GM19043 (cell line): ENCODE results near the gene C16orf96.

ENCODE experiments used
- ATAC-seq: cut with Tn5 transposase; IDR thresholded peaks from one replicate; pipeline ENCODE4 v1.9.1; 2021; ENCODE audit warnings: low read depth; ENCODE audit not compliant: unreplicated experiment

The C16orf96 gene

DNA sequence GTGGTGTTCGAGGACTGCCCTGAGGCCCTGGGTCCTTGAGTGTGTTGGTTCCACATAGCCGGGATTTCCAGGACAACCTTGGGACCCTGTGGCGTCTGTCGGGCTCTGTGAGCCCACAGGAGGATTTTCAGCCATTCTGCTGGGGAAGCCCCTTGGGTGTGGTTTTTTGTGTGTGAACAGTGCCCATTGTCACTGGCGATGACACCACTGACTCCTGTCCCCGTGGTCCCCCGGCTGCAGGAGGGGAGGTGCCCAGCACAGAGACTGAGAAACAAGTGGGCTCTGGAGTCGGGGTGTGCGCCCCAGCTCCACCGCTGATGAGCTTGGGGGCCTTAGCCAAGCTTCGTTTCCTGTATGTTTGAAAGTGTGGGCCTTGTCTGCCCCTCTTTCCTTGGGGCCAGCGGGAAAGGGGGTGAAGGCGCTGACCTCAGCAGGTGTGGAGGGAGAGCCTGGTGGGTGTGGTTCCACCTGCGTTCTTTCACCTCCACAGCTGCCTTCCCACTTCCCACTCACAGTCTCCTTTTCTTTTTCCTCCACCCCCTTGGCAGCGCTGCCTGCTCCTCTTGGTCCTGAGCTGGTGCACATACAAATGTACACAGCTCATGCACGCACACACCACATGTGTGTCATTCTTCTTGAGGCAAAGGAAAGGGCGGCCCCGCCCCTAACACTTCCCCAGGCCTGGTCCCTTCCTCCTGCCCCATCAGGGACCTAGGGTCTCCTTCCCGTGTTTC lies 84.6 kb downstream of the C16orf96 start:
- no peak for ATAC-seq

DNA sequence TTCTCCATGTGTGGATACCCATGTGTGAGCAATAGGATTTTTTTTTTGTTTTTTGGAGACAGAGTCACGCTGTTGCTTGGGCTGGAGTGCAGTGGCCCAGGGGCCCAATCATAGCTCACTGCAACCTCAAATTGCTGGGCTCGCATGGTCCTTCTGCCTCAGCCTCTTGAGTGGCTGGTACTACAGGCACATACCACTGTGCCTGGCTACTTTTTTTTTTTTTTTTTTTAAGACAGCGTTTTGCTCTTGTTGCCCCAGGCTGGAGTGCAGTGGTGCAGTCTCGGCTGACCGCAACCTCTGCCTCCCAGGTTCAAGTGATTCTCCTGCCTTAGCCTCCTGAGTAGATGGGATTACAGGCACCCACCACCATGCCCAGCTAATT lies 85.2 kb downstream of the C16orf96 start:
- ATAC-seq, result no peak

DNA sequence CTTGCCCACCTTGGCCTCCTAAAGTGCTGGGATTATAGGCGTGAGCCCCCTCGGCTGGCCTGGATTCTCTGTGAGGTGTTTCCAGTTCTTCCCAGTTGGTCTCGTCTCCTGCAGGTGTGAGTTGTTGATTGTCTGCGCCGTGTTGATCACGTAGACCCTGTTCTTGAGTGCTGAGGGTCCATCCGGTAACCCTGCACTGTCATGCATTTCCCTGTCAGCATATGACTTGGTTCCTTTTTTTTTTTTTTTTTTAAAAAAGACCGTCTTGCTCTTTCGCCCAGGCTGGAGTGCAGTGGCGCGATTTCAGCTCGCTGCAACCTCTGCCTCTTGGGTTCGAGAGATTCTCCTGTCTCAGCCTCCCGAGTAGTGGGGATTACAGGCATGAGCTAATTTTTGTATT lies 85.8 kb downstream of the C16orf96 start:
- no peak for ATAC-seq

DNA sequence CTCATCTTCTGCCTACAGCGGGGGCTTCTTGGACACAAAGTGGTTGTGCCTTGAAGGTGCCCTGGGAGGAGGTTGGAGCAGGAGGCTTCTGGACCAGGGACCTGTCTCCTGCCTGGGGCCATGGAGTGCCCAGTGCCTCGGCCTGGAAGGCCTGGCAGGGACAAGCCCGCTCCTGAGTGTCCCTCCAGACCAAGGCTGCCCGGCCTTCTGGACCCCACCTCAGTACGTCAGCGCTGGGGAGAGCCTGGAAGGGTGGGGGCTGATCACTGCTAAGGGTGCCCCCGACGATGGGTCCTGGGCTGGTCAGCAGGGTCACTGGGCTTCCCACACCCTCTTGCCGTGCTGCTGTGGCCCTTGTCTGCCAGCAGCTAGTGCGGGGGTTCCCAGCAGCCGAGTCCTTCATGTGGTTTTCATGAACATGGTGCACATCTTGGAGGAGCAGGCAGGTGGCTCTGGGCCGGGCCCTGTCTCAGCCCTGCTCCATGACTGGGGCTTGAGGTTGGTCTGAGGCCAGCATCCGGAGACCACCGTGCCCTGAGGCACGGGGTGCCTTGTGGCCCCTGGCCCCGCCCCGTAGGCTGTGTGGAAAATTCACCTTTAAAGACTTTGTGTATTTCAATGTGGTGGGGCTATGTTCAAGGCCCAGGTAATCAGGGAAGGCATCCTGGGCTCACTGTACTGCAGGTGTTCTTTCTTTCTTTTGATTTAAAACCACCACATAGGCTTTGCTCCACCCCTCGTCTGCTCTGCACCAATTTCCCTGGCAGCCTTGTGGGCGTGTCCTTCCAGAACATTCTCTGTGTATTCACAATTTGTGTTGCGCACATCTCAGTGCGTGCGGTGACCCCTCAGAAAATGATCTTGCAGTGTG lies 90.9 kb downstream of the C16orf96 start:
- ATAC-seq, result no peak

DNA sequence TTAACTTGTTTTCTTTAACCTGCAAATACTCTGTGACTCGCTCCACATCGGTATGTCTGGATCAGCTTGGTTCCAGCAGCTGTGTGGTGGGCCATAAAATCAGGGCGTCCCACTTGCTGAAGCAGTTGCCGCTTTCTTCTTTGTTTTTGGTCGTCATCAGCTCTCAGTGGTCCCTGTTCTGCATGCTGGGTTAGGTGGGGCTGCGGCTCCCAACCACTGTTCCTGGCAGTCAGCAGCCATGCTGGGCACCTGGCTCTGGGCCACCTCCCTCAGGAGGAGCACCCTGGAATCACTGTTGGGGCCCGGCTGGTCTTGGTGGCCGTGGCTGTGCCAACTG lies 91.5 kb downstream of the C16orf96 start:
- ATAC-seq, result no peak

DNA sequence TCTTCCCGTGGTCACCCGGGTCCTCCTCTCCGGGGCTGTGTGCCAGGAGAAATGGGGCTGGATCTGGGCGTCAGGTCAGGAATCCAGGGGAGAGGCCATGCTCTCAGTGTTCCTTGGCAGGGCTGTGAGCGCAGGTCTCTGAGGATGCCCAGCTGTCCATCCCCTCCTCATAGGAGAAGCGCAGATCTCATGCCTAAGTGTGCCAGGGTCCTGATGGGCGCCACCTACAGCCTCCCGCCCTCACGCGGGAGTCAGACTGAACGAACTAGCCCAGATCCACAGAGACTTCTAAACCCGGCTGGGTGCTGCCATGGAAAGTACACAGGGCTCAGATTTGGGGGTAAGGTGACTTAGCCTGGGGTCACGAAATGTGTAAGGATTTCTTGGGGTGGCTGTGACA lies 92.8 kb downstream of the C16orf96 start:
- no peak for ATAC-seq

DNA sequence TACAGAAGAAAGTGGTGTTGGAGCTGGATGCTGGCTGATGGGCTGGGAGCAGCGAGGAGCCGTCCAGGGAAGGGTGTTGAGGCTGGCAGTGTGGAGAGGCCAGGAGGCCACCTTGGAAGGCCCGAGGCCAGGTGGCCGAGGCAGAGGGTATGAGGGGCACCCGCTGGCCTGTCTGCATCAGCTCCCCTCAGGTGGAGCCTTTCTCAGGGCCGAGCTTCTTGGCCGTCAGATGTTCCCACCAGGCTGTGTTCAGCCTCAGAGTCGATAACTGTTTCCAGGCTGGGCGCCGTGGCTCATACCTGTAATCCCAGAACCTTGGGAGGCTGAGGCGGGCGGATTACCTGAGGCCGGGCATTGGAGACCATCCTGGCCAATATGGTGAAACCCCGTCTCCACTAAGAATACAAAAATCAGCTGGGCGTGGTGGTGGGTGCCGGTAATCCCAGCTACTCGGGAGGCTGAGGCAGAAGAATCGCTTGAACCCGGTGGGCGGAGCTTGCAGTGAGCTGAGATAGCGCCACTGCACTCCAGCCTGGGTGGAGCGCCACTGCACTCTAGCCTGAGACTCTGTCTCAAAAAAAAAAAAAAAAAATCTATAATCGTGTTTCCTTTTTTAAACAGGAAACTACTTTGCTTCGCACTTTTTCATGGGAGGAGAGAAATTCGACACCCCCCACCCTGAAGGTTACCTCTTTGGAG lies 93.8 kb downstream of the C16orf96 start:
- ATAC-seq, result no peak
